Stimulated activated CD4-positive, alpha-beta T cell treated with anti-CD3 and anti-CD28 coated beads, TNF-alpha, amount 100 ng/mL, for 24 hours (primary cell): ENCODE results near the gene PRPF19.

Source experiments
- DNase-seq, 3 experiments: peaks; one replicate each; pipeline ENCODE4 v3.0.0-alpha.2; 2020; ENCODE audit warnings: low read depth in 3 of 3

PRPF19 gene

GRCh38 chr11:60906132-60906972 is at the start of gene PRPF19:
Gene PRPF19, minus strand, starts transcription at chr11:60906585. Its CDS starts 203 bp downstream, at chr11:60906382.
- DNase-seq = peak; percentile 94 to 99 (median 98)

GRCh38 chr11:60955571-60955970 is 49.2 kb upstream of the PRPF19 start:
- DNase-seq = no peak

GRCh38 chr11:60954421-60954820 is 48.0 kb upstream of the PRPF19 start:
- no peak for DNase-seq

GRCh38 chr11:60953781-60954180 is 47.4 kb upstream of the PRPF19 start:
- no peak for DNase-seq

GRCh38 chr11:60952742-60953170 is 46.4 kb upstream of the PRPF19 start:
- no peak for DNase-seq

- peak in 1 of 3 experiments; percentile 20 for DNase-seq
Observed at GRCh38 chr11:60951904-60952741, 45.7 kb upstream of the PRPF19 start, which contains the start of gene SLC15A3. Gene SLC15A3, minus strand, starts transcription at chr11:60952176. Its CDS starts 625 bp downstream, at chr11:60951551.

- DNase-seq = no peak
Observed at GRCh38 chr11:60951606-60951903, 45.2 kb upstream of the PRPF19 start.

- no peak for DNase-seq
Observed at GRCh38 chr11:60950933-60951605, 44.7 kb upstream of the PRPF19 start.

GRCh38 chr11:60950024-60950423 is 43.6 kb upstream of the PRPF19 start:
- DNase-seq = no peak

GRCh38 chr11:60948250-60948649 is 41.9 kb upstream of the PRPF19 start:
- no peak for DNase-seq

GRCh38 chr11:60947700-60948099 is 41.3 kb upstream of the PRPF19 start:
- no peak for DNase-seq

- no peak for DNase-seq
Observed at GRCh38 chr11:60946601-60947264, 40.3 kb upstream of the PRPF19 start.

- DNase-seq = no peak
Observed at GRCh38 chr11:60945295-60945667, 38.9 kb upstream of the PRPF19 start.

- no peak for DNase-seq
Observed at GRCh38 chr11:60944490-60945294, 38.3 kb upstream of the PRPF19 start.

- no peak for DNase-seq
Observed at GRCh38 chr11:60942970-60943565, 36.7 kb upstream of the PRPF19 start.

- DNase-seq = no peak
Observed at GRCh38 chr11:60942219-60942618, 35.8 kb upstream of the PRPF19 start.

GRCh38 chr11:60941371-60942119 is 35.2 kb upstream of the PRPF19 start:
- no peak for DNase-seq

GRCh38 chr11:60939855-60940254 is 33.5 kb upstream of the PRPF19 start:
- DNase-seq = no peak

- DNase-seq = no peak
Observed at GRCh38 chr11:60939301-60939700, 32.9 kb upstream of the PRPF19 start.

- DNase-seq = no peak
Observed at GRCh38 chr11:60938500-60938899, 32.1 kb upstream of the PRPF19 start.
